Measurements from ENCODE around the gene GCH1. TPM values are rescaled to one million over a fixed set of nuclear protein-coding genes. Genes with fewer than 3 reads are reported as not detected.

GCH1 gene
- polyA plus RNA-seq, 3 donors: 55.3 to 68.6 (median 63.3) TPM

DNA sequence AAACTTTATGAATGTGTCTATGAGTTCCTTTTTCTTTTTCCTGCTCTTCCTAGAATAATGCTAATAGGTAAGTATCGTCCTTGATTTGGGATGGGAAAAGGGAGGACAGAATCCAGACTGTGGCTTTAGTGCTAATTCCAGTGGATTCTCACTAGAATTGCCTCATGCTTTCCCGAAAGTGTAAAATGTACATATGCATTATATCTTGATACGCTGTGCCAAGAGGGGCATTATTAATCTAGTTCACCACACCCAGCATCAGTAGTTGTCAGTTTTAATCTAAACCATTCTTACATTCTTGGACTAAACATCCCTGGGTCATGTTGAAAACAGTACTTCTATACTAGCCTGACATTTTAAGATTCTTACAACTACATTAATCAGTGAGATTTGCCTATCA lies 49.3 kb downstream of the GCH1 start:
- Mint-ChIP-seq H3K36me3 (peaks cover 35 to 45% of the 10 kb centered on the region in 2 donors), H3K9me3 (no peaks in the 10 kb centered on the region), H3K27ac (no peak overlapping the region), H3K4me3 (no peak overlapping the region), H3K4me1 (peaks cover 20% of the 10 kb centered on the region), H3K27me3 (ENCODE audit: low read depth in 3 of 3) (no peaks in the 10 kb centered on the region)
- Histone ChIP-seq H4K20me1 (ENCODE audit: insufficient read depth, low read length) (peaks cover 59% of the 10 kb centered on the region), H3K4me2 (replicated peaks; ENCODE audit: extremely low read depth, low read length, poor library complexity, severe bottlenecking) (no peak overlapping the region), H3K79me2 (ENCODE audit: insufficient read depth, low read length) (no peaks in the 10 kb centered on the region), H2AFZ (ENCODE audit: insufficient read depth, low read depth, low read length, poor library complexity, severe bottlenecking) (no peak overlapping the region), H3K4me3 (replicated peaks in 1 of 3; ENCODE audit: low read depth in 2 of 3, low read length in 3 of 3) (no peak overlapping the region), H3K4me1 (ENCODE audit: control insufficient read depth in 1 of 2, insufficient read depth in 2 of 2, low read length in 2 of 2) (peaks cover 11 to 14% of the 10 kb centered on the region in 2 donors), H3K9ac (ENCODE audit: insufficient read depth, low read length, poor library complexity, severe bottlenecking) (no peak overlapping the region), H3K36me3 (replicated peaks in 1 of 2; ENCODE audit: control insufficient read depth in 1 of 2, insufficient read depth in 2 of 2, low read length in 2 of 2) (peaks cover 2 to 24% of the 10 kb centered on the region in 2 donors), H3K27me3 (ENCODE audit: control insufficient read depth in 2 of 2, insufficient read depth in 2 of 2, low read length in 2 of 2) (no peaks in the 10 kb centered on the region), H3K9me3 (replicated peaks in 1 of 2; ENCODE audit: control insufficient read depth in 1 of 2, insufficient read depth in 1 of 2, low read length in 2 of 2) (no peaks in the 10 kb centered on the region), H3K27ac (ENCODE audit: low read depth in 1 of 2, low read length in 2 of 2) (no peak overlapping the region)
- WGBS (ENCODE audit: insufficient coverage): no CpG with 5 or more reads among the region's 3 CpGs
- no peak for DNase-seq
- TF ChIP-seq, protein P1, sequence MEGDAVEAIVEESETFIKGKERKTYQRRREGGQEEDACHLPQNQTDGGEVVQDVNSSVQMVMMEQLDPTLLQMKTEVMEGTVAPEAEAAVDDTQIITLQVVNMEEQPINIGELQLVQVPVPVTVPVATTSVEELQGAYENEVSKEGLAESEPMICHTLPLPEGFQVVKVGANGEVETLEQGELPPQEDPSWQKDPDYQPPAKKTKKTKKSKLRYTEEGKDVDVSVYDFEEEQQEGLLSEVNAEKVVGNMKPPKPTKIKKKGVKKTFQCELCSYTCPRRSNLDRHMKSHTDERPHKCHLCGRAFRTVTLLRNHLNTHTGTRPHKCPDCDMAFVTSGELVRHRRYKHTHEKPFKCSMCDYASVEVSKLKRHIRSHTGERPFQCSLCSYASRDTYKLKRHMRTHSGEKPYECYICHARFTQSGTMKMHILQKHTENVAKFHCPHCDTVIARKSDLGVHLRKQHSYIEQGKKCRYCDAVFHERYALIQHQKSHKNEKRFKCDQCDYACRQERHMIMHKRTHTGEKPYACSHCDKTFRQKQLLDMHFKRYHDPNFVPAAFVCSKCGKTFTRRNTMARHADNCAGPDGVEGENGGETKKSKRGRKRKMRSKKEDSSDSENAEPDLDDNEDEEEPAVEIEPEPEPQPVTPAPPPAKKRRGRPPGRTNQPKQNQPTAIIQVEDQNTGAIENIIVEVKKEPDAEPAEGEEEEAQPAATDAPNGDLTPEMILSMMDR (IDR thresholded peaks at IDR 0.05): no peak
- intact Hi-C loops (cut with micrococcal nuclease): no loop called here

DNA sequence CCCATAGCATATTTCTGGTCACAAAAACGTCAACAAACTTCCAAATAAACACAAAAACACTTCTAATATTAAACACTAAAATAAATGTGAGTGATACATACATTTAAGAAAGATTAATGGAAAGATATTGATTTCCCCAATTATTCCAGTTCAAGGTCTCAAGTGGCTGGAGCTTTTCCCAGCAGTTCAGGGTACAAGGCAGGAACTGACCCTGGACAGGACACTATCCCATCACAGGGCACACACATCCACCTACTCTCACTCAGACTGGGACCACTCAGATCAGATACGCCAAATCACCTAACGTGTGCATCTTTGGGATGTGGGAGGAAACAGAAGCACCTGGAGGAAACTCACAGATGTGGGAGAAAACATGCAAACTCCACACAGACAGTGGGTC lies 50.4 kb downstream of the GCH1 start:
- peaks cover under 1 to 2% of the 10 kb centered on the region in 2 donors for H3K4me1 ChIP-seq (ENCODE audit: control insufficient read depth in 1 of 2, insufficient read depth in 2 of 2, low read length in 2 of 2)
- H3K27ac Mint-ChIP-seq: peak overlapping the region in 2 of 7 donors; percentile 14 to 72

More for the DNA sequence above, 50.4 kb downstream of the GCH1 start:
- Histone ChIP-seq H3K9me3 (replicated peaks in 1 of 2; ENCODE audit: control insufficient read depth in 1 of 2, insufficient read depth in 1 of 2, low read length in 2 of 2) (no peaks in the 10 kb centered on the region), H3K79me2 (ENCODE audit: insufficient read depth, low read length) (no peaks in the 10 kb centered on the region), H3K27ac (ENCODE audit: low read depth in 1 of 2, low read length in 2 of 2) (no peak overlapping the region), H2AFZ (ENCODE audit: insufficient read depth, low read depth, low read length, poor library complexity, severe bottlenecking) (no peak overlapping the region), H3K36me3 (replicated peaks in 1 of 2; ENCODE audit: control insufficient read depth in 1 of 2, insufficient read depth in 2 of 2, low read length in 2 of 2) (peaks cover 2 to 24% of the 10 kb centered on the region in 2 donors), H3K27me3 (ENCODE audit: control insufficient read depth in 2 of 2, insufficient read depth in 2 of 2, low read length in 2 of 2) (no peaks in the 10 kb centered on the region), H3K4me3 (replicated peaks in 1 of 3; ENCODE audit: low read depth in 2 of 3, low read length in 3 of 3) (no peak overlapping the region), H3K4me2 (replicated peaks; ENCODE audit: extremely low read depth, low read length, poor library complexity, severe bottlenecking) (no peak overlapping the region), H3K9ac (ENCODE audit: insufficient read depth, low read length, poor library complexity, severe bottlenecking) (no peak overlapping the region), H4K20me1 (ENCODE audit: insufficient read depth, low read length) (peaks cover 62% of the 10 kb centered on the region)
- Mint-ChIP-seq H3K27me3 (ENCODE audit: low read depth in 3 of 3) (no peaks in the 10 kb centered on the region), H3K4me3 (no peak overlapping the region), H3K36me3 (peaks cover 39 to 46% of the 10 kb centered on the region in 2 donors), H3K4me1 (peaks cover 9% of the 10 kb centered on the region), H3K9me3 (no peaks in the 10 kb centered on the region)
- intact Hi-C loops (cut with micrococcal nuclease): no loop called here
- TF ChIP-seq, protein P1 (IDR thresholded peaks at IDR 0.05): no peak
- DNase-seq: no peak
- no CpG with 5 or more reads among the region's 3 CpGs for WGBS (ENCODE audit: insufficient coverage)
